LNCAP (cell line): ENCODE measurements around the gene BMAL1.

Source experiments
- CTCF ChIP-seq: fragments of 450-650 bp; IDR thresholded peaks from 2 replicates; pipeline ENCODE4 v1.5.1; 2017; ENCODE audit warnings: mild to moderate bottlenecking

Gene BMAL1

DNA sequence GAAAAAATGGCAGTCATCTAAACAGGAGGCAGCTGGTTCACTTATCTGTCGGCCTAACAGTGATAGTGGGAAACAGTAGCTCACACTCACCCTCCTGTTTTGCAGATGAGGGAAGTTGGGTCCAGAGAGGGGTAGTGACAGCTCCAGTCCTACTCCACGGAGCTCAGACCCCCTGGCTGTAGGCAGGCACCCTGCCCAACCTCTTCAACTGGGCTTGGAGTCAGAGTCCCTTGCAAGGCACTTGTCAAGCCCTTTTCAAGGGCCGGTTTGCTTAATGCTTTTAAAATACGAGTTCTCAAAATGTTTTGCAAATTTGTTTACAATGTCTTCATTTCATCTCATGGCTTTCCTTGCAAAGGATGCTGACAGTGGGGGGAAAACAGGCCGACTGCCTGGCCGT lies 75.1 kb downstream of the BMAL1 start:
- no peak for TF ChIP-seq CTCF

GRCh38 chr11:13354335-13354734 lies 76.7 kb downstream of the BMAL1 start:
- TF ChIP-seq CTCF = peak; percentile 41; the same call in 1 of the 2 replicates

- TF ChIP-seq CTCF = no peak
Measured at GRCh38 chr11:13355191-13355590, 77.6 kb downstream of the BMAL1 start.

- no peak for TF ChIP-seq CTCF
Measured at GRCh38 chr11:13357232-13357631, 79.6 kb downstream of the BMAL1 start.

DNA sequence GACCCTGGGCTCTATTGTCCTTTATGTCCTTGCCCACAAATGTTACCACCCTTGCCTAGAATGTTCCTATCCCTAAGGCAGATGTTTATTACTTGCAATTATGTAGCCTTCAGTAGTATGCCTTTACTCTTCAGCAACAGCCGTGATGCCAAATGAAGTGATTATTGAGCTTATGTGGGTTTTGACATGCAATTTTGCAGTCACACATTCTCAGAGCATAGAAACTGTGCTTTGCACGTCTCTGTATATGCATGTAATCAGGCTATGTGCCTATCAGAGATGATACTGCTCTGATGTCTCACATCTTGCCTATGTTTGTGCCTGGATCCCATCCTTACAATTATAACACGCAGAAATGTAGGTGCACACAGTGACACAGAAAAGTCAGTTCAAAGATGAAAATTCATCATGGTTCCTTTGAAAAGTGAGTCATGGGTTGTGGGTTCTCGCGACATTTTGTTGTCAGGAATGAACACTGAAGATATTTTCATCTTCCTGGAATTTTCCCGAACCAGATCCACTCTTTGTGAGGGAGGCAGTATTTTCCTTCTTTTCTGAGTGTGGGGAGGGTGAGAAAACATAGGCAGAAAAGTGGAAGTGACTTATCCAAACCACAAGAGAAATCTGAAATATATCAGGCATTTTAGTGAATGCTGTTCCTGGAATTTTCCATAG lies 81.1 kb downstream of the BMAL1 start:
- no peak for TF ChIP-seq CTCF

DNA sequence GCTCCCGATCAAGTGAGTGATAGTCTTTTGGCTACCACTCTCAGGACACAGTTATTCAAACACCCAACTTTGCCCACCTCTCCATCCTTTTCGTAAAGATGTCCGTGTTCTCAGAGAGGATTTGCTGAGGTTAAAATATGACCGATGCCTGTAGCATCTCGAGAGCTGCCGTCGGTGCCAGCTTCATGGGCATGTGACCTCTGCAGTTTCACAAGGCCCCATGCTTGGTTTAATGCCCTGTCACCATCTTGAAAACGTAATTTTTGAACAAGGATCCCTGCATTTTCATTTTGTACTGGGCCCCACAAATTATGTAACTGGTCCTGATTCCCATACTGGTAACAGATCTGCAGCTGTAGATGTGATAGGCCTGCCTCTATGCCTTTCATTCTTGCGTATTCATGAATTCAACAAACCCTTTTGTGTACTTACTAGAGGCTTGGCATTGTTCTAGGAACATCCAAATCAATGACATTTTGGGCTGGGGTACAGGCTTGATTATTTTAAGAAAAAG lies 85.1 kb downstream of the BMAL1 start:
- no peak for TF ChIP-seq CTCF

DNA sequence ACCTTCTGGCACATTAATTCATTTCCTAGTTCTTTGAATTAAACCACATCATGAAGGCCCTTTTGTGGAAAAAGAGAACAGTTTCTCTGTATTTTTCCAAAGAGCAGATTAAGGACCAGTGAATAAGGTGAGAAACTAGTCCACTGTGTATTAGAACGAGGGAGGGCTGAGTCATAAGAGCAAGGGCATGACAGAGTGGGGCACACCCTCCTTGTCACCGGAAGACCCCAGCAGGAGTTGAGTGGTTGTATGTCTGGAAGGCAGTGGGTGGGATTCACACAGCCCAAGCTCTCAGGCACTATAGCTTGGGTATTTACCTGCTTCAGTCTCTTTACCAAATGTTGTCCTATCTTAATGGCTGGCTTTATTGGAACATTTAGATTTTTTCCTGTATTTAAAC lies 86.8 kb downstream of the BMAL1 start:
- no peak for TF ChIP-seq CTCF
